GM19099 (cell line): ENCODE data around the gene SNX6.

Experiments used
- POLR2A ChIP-seq: IDR thresholded peaks from 3 replicates; pipeline ENCODE4 v1.6.1; 2011; ENCODE audit warnings: low read depth; ENCODE audit not compliant: insufficient read length; ENCODE audit errors: extremely low read depth

Gene SNX6

GRCh38 chr14:34593740-34594375 lies 36.1 kb downstream of the SNX6 start:
- TF ChIP-seq POLR2A = no peak

GRCh38 chr14:34592623-34593022 lies 37.3 kb downstream of the SNX6 start:
- no peak for TF ChIP-seq POLR2A

DNA sequence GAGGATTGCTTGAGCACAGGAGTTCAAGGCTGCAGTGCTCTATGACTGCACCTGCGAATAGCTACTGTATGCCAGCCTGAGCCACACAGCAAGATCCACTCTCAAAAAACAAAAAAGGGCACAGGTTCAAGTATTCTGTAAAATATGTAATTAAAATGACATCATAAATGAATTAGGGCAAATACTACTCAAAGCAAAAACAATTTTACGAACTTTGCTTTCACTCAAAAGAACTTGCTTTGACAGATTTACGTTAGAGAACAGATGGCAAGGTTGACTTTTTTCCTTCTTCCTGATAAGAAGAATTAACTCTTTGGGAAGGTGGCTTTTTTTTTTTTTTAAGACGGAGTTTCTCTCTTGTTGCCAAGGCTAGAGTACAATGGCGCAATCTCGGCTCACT lies 46.4 kb downstream of the SNX6 start:
- TF ChIP-seq POLR2A = no peak

GRCh38 chr14:34582117-34582680 lies 47.7 kb downstream of the SNX6 start:
- TF ChIP-seq POLR2A = no peak

GRCh38 chr14:34580381-34580780 lies 49.6 kb downstream of the SNX6 start:
- no peak for TF ChIP-seq POLR2A

- TF ChIP-seq POLR2A = no peak
These were observed 58.2 kb downstream of the SNX6 start for GRCh38 chr14:34571771-34572170.

- no peak for TF ChIP-seq POLR2A
These were observed 60.2 kb downstream of the SNX6 start for GRCh38 chr14:34569750-34570149.

- no peak for TF ChIP-seq POLR2A
These were observed 61.1 kb downstream of the SNX6 start for GRCh38 chr14:34568803-34569202.

DNA sequence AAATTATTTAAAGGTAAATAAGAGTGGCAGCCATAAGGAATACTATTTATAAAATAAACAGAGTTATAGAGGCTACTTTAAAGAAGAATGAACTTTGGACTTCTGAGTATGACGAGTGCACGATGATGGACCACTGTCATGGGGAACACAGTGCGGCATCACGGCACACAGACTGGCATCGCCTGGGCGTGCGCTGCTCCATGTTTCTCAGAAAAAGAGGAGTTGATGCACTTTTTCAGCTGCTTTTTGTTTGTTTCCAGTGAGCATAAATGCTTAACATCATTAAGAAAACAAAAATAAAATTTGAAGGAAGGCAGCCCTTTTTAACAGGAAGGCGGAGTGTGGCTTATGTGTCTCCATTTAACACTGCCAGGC lies 67.2 kb downstream of the SNX6 start:
- TF ChIP-seq POLR2A = no peak

- TF ChIP-seq POLR2A = no peak
These were observed 75.3 kb downstream of the SNX6 start for GRCh38 chr14:34554540-34555250.

GRCh38 chr14:34548472-34548981 lies 81.4 kb downstream of the SNX6 start:
- TF ChIP-seq POLR2A = no peak

- peak; percentile 82 for TF ChIP-seq POLR2A
These were observed 90.4 kb downstream of the SNX6 start, which contains the start of gene EAPP for GRCh38 chr14:34539407-34540180. EAPP (minus strand) TSS chr14:34539701; CDS start chr14:34539628, 73 bp downstream.

- no peak for TF ChIP-seq POLR2A
These were observed 91.0 kb downstream of the SNX6 start for GRCh38 chr14:34538871-34539406.

- no peak for TF ChIP-seq POLR2A
These were observed 92.3 kb downstream of the SNX6 start for GRCh38 chr14:34537677-34538009.
